CD14-positive monocyte (primary cell): ENCODE data around the gene ACSS2. TPM values are rescaled to one million over a fixed set of nuclear protein-coding genes. Genes with fewer than 3 reads are reported as not detected.
A peak's percentile ranks its signal among the peaks of the same experiment; 100 is the strongest.

Experiments
- DNase-seq, 3 donors: peaks; one replicate each; pipeline ENCODE4 v3.0.0-alpha.2; 2011 to 2022
- H2AFZ ChIP-seq: 2 replicates; pipeline ENCODE4 v1.6.0; 2012; ENCODE audit warnings: mild to moderate bottlenecking, low read depth, low read length, inconsistent platforms; ENCODE audit not compliant: insufficient read depth, poor library complexity, severe bottlenecking
- H3K27ac ChIP-seq, 2 donors: 1 replicate in 1 of 2; 2 replicates in 1 of 2; pipeline ENCODE4 v1.5.1; 2012 to 2013; ENCODE audit warnings: low read length in 2 of 2, control low read depth in 1 of 2, inconsistent platforms in 1 of 2, low read depth in 1 of 2, mild to moderate bottlenecking in 1 of 2
- H3K27me3 ChIP-seq, 2 donors: one replicate each; pipeline versions ENCODE4 v1.6.0 to v1.6.1; 2011 to 2013; ENCODE audit warnings: low read length in 2 of 2; ENCODE audit not compliant: control insufficient read depth in 2 of 2, insufficient read depth in 2 of 2
- H3K36me3 ChIP-seq, 2 donors: replicated peaks in 1 of 2; 1 replicate in 1 of 2; 2 replicates in 1 of 2; pipeline versions ENCODE4 v1.5.1 to v1.6.1; 2012 to 2013; ENCODE audit warnings: low read length in 2 of 2, control low read depth in 1 of 2, inconsistent platforms in 1 of 2, mild to moderate bottlenecking in 1 of 2; ENCODE audit not compliant: insufficient read depth in 2 of 2, control insufficient read depth in 1 of 2
- H3K4me1 ChIP-seq, 2 donors: 1 replicate in 1 of 2; 2 replicates in 1 of 2; pipeline versions ENCODE4 v1.5.1 to v1.6.1; 2012 to 2013; ENCODE audit warnings: low read length in 2 of 2, control low read depth in 1 of 2, inconsistent platforms in 1 of 2, mild to moderate bottlenecking in 1 of 2, moderate library complexity in 1 of 2; ENCODE audit not compliant: insufficient read depth in 2 of 2, control insufficient read depth in 1 of 2
- H3K4me2 ChIP-seq: replicated peaks from 2 replicates; pipeline ENCODE3; 2012; ENCODE audit warnings: low read length, moderate library complexity, mild to moderate bottlenecking; ENCODE audit not compliant: poor library complexity, severe bottlenecking; ENCODE audit errors: extremely low read depth
- H3K4me3 ChIP-seq, 3 experiments: fragments of 200-600 bp in 1 of 3; sonication (generic) in 1 of 3; replicated peaks in 1 of 3; 1 replicate in 2 of 3; 2 replicates in 1 of 3; pipeline ENCODE4 v1.5.1; 2011 to 2013; ENCODE audit warnings: low read length in 3 of 3, mild to moderate bottlenecking in 3 of 3, control low read depth in 2 of 3, low read depth in 2 of 3, inconsistent platforms in 1 of 3, moderate library complexity in 1 of 3
- H3K79me2 ChIP-seq: 2 replicates; pipeline ENCODE4 v1.6.0; 2012; ENCODE audit warnings: mild to moderate bottlenecking, control low read depth, inconsistent platforms, low read length, moderate library complexity; ENCODE audit not compliant: insufficient read depth
- H3K9ac ChIP-seq: 2 replicates; pipeline ENCODE4 v1.6.0; 2017; ENCODE audit warnings: low read length, mild to moderate bottlenecking; ENCODE audit not compliant: insufficient read depth, poor library complexity, severe bottlenecking
- H3K9me3 ChIP-seq, 2 donors: replicated peaks in 1 of 2; 1 replicate in 1 of 2; 2 replicates in 1 of 2; pipeline versions ENCODE4 v1.5.1 to v1.6.1; 2012 to 2013; ENCODE audit warnings: low read length in 2 of 2, control low read depth in 1 of 2; ENCODE audit not compliant: control insufficient read depth in 1 of 2, insufficient read depth in 1 of 2
- H4K20me1 ChIP-seq: 2 replicates; pipeline ENCODE4 v1.6.0; 2012; ENCODE audit warnings: mild to moderate bottlenecking, low read length, control low read depth, moderate library complexity; ENCODE audit not compliant: insufficient read depth
- H3K27ac Mint-ChIP-seq, 7 donors: one replicate each; pipeline ENCODE4 v1.8.0; 2020; ENCODE audit warnings: mild to moderate bottlenecking in 7 of 7, mixed read lengths in 7 of 7, moderate library complexity in 6 of 7, inconsistent platforms in 2 of 7
- H3K27me3 Mint-ChIP-seq, 3 donors: one replicate each; pipeline ENCODE4 v1.8.0; 2021 to 2022; ENCODE audit warnings: low read depth in 3 of 3, mild to moderate bottlenecking in 3 of 3, mixed read lengths in 3 of 3, moderate library complexity in 3 of 3, inconsistent platforms in 1 of 3
- H3K36me3 Mint-ChIP-seq, 2 donors: one replicate each; pipeline ENCODE4 v1.8.0; 2020; ENCODE audit warnings: mixed read lengths in 2 of 2, inconsistent platforms in 1 of 2, mild to moderate bottlenecking in 1 of 2
- H3K4me1 Mint-ChIP-seq: one replicate; pipeline ENCODE4 v1.8.0; 2020; ENCODE audit warnings: mild to moderate bottlenecking, mixed read lengths
- H3K4me3 Mint-ChIP-seq, 2 donors: one replicate each; pipeline ENCODE4 v1.8.0; 2020; ENCODE audit warnings: mild to moderate bottlenecking in 2 of 2, mixed read lengths in 2 of 2, moderate library complexity in 1 of 2
- H3K9me3 Mint-ChIP-seq, 7 donors: one replicate each; pipeline ENCODE4 v1.8.0; 2020 to 2022; ENCODE audit warnings: mixed read lengths in 7 of 7, mild to moderate bottlenecking in 6 of 7, moderate library complexity in 6 of 7, inconsistent platforms in 2 of 7
- CTCF ChIP-seq: fragments of 200-600 bp; IDR thresholded peaks from one replicate; pipeline ENCODE4 v1.8.0; 2022; ENCODE audit warnings: antibody characterized with exemption, mild to moderate bottlenecking
- WGBS: methylation state at CpG from one replicate; pipeline ENCODE4 v1.1.5; 2013; ENCODE audit warnings: missing lambda C conversion rate; ENCODE audit not compliant: insufficient coverage; 5-methylcytosine and 5-hydroxymethylcytosine counted together
- intact Hi-C, 2 donors: fragments of 100-400 bp; cut with micrococcal nuclease; formaldehyde crosslinking; loops; one replicate each; pipeline versions ENCODE4 v1.15.0 to v1.15.1; 2023
- polyA plus RNA-seq, 3 donors: library from polyadenylated mRNA; depleted of rRNA in 1 of 3; unstranded in 2 of 3; stranded (reverse) in 1 of 3; fragments of 300-500 nt in 2 of 3; fragments of >200 nt in 1 of 3; fragmentation: Illumina TruSeq in 2 of 3; gene quantifications; 1 replicate in 2 of 3; 2 replicates in 1 of 3; pipeline ENCODE4 v1.2.3, GENCODE V29; 2012 to 2021

The ACSS2 gene
- polyA plus RNA-seq, 3 donors: 37.7 to 67.2 (median 48.4) TPM

- H3K27ac Mint-ChIP-seq: peak overlapping the region in 1 of 7 donors; percentile 57
- WGBS: 100% methylated on average over 1 of the region's 4 CpGs
- no peaks in the 10 kb centered on the region for H3K4me1 ChIP-seq
- peaks cover 42 to 75% of the 10 kb centered on the region in 2 donors for H3K36me3 Mint-ChIP-seq
- peaks cover 32 to 69% of the 10 kb centered on the region in 2 donors for H3K36me3 ChIP-seq
- intact Hi-C loops: no loop called here
- H3K9me3 ChIP-seq: no peaks in the 10 kb centered on the region
- H4K20me1 ChIP-seq: peaks cover 6% of the 10 kb centered on the region
- H3K27me3 ChIP-seq: no peaks in the 10 kb centered on the region
- no peak overlapping the region for H3K4me3 Mint-ChIP-seq
- no peak overlapping the region for H3K9ac ChIP-seq
- peaks cover 0 to 2% (median 0%) of the 10 kb centered on the region in 3 donors for H3K27me3 Mint-ChIP-seq
- H3K9me3 Mint-ChIP-seq: no peaks in the 10 kb centered on the region
- no peak overlapping the region for H3K4me3 ChIP-seq
- H3K4me1 Mint-ChIP-seq: peaks cover 8% of the 10 kb centered on the region
- H3K79me2 ChIP-seq: peaks cover 33% of the 10 kb centered on the region
- H3K27ac ChIP-seq: peak overlapping the region in 1 of 2 donors; percentile 36
- H2AFZ ChIP-seq: no peak overlapping the region
- H3K4me2 ChIP-seq: no peak overlapping the region
- TF ChIP-seq CTCF: no peak
- DNase-seq: no peak
Observed at GRCh38 chr20:34883809-34884208, 7.4 kb downstream of the ACSS2 start.

- Histone ChIP-seq H3K9ac (no peak overlapping the region), H3K4me2 (no peak overlapping the region), H2AFZ (no peak overlapping the region), H4K20me1 (peaks cover 6% of the 10 kb centered on the region), H3K27ac (no peak overlapping the region), H3K4me1 (no peaks in the 10 kb centered on the region), H3K36me3 (peaks cover 32 to 69% of the 10 kb centered on the region in 2 donors), H3K79me2 (peaks cover 30% of the 10 kb centered on the region), H3K27me3 (no peaks in the 10 kb centered on the region), H3K4me3 (no peak overlapping the region), H3K9me3 (no peaks in the 10 kb centered on the region)
- Mint-ChIP-seq H3K4me3 (no peak overlapping the region), H3K4me1 (peaks cover 6% of the 10 kb centered on the region), H3K9me3 (no peaks in the 10 kb centered on the region), H3K36me3 (peaks cover 39 to 72% of the 10 kb centered on the region in 2 donors), H3K27ac (no peak overlapping the region), H3K27me3 (peaks cover 0 to 2% (median 0%) of the 10 kb centered on the region in 3 donors)
- intact Hi-C loops: no loop called here
- DNase-seq: no peak
- no CpG with 5 or more reads among the region's 1 CpG for WGBS
- TF ChIP-seq CTCF: no peak
Observed at GRCh38 chr20:34884260-34884659, 7.8 kb downstream of the ACSS2 start.
